Mononuclear cell (primary cell): ENCODE results near the gene ATAD2B. TPM values are rescaled to one million over a fixed set of nuclear protein-coding genes. Genes with fewer than 3 reads are reported as not detected.

ENCODE experiments used
- H3K27me3 ChIP-seq: 2 replicates; pipeline ENCODE4 v1.6.0; 2011; ENCODE audit warnings: low read length, control low read depth; ENCODE audit not compliant: insufficient read depth
- H3K4me1 ChIP-seq: 2 replicates; pipeline ENCODE4 v1.5.1; 2011; ENCODE audit warnings: mild to moderate bottlenecking, low read length, control low read depth; ENCODE audit not compliant: insufficient read depth
- H3K4me3 ChIP-seq: 2 replicates; pipeline ENCODE4 v1.5.1; 2011; ENCODE audit warnings: mild to moderate bottlenecking, low read length, moderate library complexity
- H3K9me3 ChIP-seq: 2 replicates; pipeline ENCODE4 v1.5.1; 2011; ENCODE audit warnings: low read depth, mild to moderate bottlenecking, control low read depth, low read length
- total RNA-seq: library from RNA; depleted of rRNA; stranded (reverse); fragments of >200 nt; gene quantifications from one replicate; pipeline ENCODE4 v1.2.3, GENCODE V29; 2012

ATAD2B gene
- total RNA-seq, 1 donor, result 55.2 TPM

DNA sequence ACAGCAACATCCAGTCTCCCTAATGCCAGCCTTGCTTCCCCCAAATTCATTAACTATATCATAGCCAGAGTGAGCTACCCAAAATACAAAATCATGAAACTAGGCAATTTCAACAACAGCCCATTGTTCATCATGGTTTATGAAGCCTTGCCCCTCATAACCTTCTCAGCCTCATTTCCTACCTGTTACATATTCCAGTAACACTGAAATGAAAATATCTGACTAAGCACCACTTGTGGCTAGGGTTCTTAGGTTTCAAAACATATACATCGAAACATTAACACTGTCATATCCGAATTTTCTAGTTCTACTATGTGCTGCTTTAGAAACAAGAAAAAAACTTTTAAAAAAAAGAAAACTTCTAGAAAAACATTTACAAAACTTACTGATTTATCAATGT is 59.5 kb downstream of the ATAD2B start:
- H3K27me3 ChIP-seq, result no peaks in the 10 kb centered on the region
- no peak overlapping the region for H3K4me3 ChIP-seq
- H3K4me1 ChIP-seq, result no peaks in the 10 kb centered on the region
- H3K9me3 ChIP-seq, result no peaks in the 10 kb centered on the region

DNA sequence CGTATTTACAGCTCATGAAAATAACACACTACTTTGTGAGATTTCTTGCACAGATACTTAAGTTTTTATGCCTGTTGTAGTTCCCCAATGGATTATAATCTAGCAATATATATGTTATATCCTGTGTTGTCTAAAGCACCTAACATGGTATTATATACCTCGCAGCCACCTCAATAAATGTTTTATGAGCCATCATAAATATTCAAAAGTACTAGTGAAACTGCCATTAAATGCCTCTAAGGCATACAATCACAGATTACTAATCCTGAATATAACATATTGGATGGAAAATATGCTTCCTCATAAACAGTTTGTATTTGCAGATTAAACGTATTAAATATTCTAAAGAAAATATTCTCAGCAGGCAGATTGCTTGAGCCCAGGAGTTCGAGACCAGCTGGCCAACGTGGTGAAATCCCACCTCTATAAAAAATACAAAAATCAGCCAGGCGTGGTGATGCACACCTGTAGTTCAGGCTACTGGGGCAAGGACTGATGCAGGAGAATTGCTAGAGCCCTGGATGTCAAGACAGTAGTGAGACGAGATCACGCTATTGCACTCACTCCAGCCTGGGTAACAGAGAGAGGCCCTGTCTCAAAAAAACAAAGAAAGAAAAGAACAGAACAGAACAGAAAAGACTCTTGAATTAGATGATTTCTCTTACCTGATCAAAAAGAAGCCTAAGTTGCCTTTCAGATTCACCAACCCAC is 64.1 kb downstream of the ATAD2B start:
- H3K4me3 ChIP-seq, result no peak overlapping the region

DNA sequence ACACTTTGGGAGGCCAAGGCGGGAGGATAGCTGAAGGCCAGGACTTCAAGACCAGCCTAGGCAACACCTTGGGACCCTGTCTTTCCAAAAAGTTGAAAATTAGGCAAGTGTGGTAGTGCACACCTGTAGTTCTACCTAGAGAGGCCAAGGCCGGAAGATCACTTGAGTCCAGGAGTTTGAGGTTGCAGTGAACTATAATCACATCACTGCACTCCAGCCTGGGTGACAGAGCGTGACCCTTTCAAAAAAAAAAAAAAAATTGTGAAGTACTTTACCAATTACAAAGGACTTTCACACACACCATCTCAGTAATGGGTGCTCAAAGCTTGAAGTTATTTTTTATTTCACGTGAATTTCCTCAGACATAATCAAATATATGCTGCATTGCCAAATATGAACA is 65.0 kb downstream of the ATAD2B start:
- no peaks in the 10 kb centered on the region for H3K9me3 ChIP-seq
- H3K4me3 ChIP-seq, result no peak overlapping the region
- H3K27me3 ChIP-seq, result no peaks in the 10 kb centered on the region
- H3K4me1 ChIP-seq, result no peaks in the 10 kb centered on the region

More for the DNA sequence above, 64.1 kb downstream of the ATAD2B start:
- Histone ChIP-seq H3K27me3 (no peaks in the 10 kb centered on the region), H3K9me3 (no peaks in the 10 kb centered on the region), H3K4me1 (no peaks in the 10 kb centered on the region)

DNA sequence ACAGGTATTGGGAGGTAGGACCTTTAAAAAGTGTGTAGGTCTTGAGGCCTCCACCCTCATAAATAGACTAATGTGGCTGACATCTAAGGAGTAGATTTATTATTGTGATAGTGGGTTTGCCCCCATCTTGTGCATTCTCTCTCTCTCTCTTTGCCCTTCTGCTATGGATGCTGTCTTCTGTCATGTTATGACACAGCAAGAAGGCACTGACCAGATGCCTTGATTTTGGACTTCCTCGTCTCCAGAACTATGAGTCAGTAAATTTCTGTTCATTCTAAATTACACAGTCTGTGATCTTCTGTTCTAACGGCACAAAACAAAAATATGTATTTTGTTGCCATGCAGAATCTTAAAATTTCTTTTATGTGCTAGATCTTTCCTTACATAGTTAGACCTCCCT is 66.9 kb downstream of the ATAD2B start:
- Histone ChIP-seq H3K9me3 (no peaks in the 10 kb centered on the region), H3K27me3 (no peaks in the 10 kb centered on the region), H3K4me3 (no peak overlapping the region), H3K4me1 (no peaks in the 10 kb centered on the region)

DNA sequence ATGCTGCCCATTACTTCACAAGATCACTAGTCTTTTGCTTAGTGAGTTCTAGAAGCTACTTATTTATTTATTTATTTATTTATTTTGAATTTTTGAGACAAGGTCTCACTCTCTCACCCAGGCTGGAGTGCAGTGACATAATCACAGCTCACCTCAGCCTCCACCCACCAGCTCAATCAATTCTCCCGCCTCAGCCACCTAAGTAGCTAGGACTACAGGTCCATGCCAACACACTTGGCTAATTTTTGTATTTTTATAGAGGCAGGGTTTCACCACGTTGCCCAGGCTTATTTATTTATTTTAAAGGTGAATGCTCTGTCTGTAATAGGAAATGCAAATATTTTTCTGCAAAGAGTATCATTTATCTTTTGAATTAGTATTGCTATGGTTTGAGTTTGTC is 67.7 kb downstream of the ATAD2B start:
- no peaks in the 10 kb centered on the region for H3K4me1 ChIP-seq
- no peaks in the 10 kb centered on the region for H3K9me3 ChIP-seq
- H3K27me3 ChIP-seq, result no peaks in the 10 kb centered on the region
- no peak overlapping the region for H3K4me3 ChIP-seq

DNA sequence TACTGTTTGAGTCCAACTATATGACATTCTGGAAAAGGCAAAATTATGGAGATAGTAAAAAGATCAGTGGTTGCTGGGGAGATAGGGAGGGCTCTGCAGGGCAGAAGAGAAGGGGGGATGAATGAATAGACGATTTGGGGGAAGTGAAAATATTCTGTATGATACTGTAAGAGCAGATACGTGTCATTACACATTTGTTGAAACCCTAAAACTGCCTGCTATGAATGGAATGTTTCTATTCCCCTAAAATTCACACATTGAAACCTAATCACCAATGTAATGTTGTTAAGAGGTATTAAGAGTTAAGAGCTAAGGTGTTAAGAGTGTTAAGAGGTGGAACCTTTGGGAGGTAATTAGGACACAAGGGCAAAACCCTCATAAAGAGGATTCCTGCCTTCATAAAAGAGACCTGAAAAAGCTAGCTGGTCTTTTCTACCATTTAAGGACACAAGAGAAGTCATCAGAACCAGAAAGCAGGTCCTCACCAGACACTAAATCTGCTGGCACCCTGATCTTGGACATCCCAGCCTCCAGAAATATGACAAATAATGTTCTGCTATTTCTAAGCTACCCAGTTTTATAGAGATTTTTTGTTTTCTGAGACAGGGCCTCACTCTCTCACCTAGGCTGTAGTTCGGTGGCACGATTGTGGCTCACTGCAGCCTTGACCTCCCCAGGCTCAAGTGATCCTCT is 76.2 kb downstream of the ATAD2B start:
- H3K9me3 ChIP-seq, result no peaks in the 10 kb centered on the region
- no peaks in the 10 kb centered on the region for H3K4me1 ChIP-seq
- H3K4me3 ChIP-seq, result no peak overlapping the region
- H3K27me3 ChIP-seq, result no peaks in the 10 kb centered on the region

DNA sequence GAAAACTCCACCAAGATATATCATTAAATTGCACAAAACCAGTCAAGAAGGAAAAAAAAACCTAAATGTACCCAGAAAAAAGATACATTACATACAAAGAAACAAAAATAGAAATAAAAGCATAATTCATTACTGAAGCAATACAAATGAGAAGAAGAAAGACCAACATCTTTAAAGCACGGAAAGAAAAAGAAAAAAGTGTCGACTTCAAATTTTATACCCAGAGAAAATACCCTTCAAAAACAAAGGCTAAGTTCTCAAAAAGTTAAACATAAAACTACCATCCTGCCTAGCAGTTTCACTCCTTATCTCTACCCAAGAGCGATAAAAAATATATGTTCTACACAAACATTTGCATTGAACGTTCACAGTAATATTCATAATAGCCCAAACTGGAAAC is 82.0 kb downstream of the ATAD2B start:
- Histone ChIP-seq H3K27me3 (no peaks in the 10 kb centered on the region), H3K4me3 (no peak overlapping the region), H3K9me3 (no peaks in the 10 kb centered on the region), H3K4me1 (no peaks in the 10 kb centered on the region)

DNA sequence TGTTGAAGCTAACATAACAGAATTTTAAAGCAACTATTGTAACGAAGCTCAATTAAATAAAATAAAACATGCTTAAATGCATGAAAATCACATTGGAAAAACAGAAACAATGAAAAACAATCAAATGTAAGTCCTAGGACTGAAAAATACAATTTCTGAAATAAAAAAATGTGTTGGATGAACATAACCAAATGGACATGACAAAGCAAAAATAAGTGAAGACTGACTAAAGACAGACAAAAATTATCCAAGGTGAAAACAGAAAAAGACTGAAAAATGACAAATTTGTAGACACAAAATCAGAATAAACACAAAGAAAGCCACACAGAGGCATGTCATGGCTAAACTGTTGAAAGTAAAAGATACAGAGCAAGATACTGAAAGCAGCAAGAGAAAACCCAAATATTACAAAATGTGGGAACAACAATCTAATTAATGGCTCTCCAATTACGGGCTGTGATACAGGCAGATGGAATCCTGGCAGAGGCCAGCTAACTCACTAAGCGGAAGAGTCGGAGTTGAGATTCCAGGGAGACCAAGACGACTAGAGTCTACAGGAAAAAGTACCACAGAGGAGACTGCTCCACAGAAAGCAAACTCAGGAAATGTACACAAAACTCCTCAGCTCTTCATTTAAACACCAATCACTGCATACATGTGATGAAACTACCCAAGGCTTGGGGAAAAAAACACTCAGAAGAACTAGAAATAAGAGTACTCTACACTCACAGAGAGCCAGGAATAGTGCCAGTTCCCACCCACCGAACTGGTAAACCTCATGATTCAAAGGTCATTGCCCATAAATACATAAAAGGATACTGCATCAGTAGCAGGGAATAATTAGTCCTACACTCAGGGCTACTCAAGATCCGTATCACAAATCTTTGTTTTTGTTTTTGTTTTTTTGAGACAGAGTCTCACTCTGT is 83.6 kb downstream of the ATAD2B start:
- Histone ChIP-seq H3K4me1 (no peaks in the 10 kb centered on the region), H3K4me3 (no peak overlapping the region), H3K27me3 (no peaks in the 10 kb centered on the region), H3K9me3 (no peaks in the 10 kb centered on the region)

DNA sequence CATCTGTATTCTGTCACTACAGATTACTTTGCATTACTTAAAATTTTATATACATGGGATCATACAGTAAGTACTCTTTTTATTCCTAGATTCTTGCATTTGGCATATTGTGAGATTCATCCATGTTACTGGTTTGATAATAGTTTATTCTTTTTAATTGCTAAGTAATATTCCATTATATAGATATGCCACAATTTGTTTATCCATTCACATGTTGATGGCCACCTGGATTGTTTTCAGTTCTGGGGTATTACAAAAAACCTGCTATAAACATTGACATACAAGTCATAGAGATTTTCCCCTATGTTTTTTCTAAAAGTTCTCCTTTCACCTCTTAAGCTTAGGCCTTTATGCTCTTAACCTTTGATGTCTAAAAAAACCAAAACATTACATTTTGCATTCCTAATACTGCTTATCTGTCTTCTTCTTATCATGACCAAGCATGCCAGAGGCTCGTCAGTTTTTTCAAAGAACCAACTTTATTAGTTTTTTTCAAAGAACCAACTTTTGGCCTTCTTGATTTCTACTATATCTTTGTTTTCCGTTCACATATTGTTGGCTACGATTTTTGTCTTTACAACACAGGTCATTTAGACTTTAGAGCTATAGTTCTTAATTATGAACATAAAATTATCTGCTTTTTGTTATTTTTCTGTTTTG is 86.9 kb downstream of the ATAD2B start:
- Histone ChIP-seq H3K9me3 (no peaks in the 10 kb centered on the region), H3K27me3 (no peaks in the 10 kb centered on the region), H3K4me1 (no peaks in the 10 kb centered on the region), H3K4me3 (no peak overlapping the region)

DNA sequence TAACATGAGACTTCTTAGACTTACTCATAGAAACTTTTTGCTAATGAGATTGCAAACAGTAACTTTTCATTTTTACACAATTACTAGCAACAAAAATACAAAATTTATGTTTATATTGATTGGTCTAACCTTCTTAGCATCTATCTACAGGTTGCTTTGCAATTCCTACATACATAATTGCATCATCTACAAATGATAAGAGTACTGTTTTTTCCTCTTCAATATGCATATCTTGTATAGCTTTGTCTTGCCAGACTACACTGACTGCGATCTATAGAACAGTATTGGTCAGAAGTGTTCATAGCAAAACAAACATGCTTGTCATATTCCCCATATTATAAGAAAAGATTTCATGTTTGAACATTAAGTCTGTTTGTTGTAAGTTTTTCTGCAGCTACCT is 87.9 kb downstream of the ATAD2B start:
- Histone ChIP-seq H3K4me1 (no peaks in the 10 kb centered on the region), H3K4me3 (no peak overlapping the region), H3K9me3 (no peaks in the 10 kb centered on the region), H3K27me3 (no peaks in the 10 kb centered on the region)

DNA sequence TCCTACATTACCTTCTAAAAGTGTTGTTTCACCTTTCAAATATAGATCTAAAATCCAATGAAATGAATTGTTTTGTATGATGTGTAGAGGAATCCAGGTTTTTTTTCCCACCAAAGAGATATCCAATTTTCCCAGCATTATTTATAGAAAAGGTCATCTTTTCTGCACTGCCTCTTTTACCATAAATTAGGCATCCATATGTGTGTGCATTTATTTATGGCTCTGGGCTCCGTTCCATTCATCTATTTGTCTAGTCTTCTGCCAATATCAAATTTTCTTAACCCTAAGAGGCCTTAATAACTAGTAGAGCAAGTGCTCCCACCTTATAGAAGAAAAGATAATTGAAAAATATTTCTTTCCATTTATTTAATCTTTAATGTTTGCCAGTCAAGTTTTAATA is 88.3 kb downstream of the ATAD2B start:
- no peak overlapping the region for H3K4me3 ChIP-seq
- H3K27me3 ChIP-seq, result no peaks in the 10 kb centered on the region
- H3K9me3 ChIP-seq, result no peaks in the 10 kb centered on the region
- H3K4me1 ChIP-seq, result no peaks in the 10 kb centered on the region

DNA sequence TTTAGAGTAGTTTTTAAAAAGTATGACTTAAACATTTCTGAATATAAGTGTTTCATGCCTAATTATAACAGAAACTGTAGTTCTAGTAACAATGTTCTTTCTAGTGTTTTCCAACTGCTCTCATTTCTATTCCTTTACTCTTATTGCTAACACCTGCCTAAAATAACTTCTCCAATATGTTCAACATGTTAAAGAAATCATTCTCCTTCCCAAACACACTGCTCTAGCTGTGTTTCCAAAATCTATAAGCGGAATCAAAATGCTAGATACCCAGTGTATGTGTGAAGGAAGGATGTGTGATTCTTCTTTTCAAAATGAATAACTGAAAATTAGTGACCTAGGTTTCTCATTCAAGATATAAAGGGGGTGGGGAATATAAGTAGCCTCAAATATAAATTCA is 89.1 kb downstream of the ATAD2B start:
- Histone ChIP-seq H3K27me3 (no peaks in the 10 kb centered on the region), H3K4me3 (no peak overlapping the region), H3K4me1 (no peaks in the 10 kb centered on the region), H3K9me3 (no peaks in the 10 kb centered on the region)

DNA sequence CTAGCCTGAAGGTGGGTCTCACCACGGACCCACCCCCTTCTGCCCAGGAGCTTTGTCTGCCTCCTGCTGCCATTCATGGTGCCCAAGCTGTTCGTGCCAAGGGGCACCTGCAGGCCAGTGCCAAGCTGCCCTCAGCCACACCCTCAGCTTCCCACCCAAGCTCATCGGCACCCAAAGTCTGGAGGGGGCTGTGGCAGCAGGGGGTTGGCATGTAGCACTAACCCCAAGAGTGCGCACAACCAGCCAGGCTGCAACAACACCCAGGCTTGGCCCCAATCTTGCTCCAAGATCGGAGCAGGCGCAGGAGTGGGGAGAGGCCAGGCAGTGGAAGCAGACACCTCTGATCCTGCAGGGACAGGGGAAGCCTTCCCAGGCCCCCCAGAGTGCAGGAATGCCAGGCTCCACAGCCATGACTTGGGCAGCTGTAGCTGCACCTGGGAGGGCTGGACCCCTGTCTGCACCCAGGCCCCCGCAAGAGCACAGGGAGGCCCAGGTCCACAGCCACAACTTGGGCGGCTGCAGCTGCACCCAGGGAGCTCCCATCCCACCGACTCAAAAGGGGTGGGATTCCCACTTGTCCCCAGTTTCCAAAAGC is 89.9 kb downstream of the ATAD2B start:
- Histone ChIP-seq H3K9me3 (no peaks in the 10 kb centered on the region), H3K4me3 (no peak overlapping the region), H3K27me3 (no peaks in the 10 kb centered on the region), H3K4me1 (no peaks in the 10 kb centered on the region)

DNA sequence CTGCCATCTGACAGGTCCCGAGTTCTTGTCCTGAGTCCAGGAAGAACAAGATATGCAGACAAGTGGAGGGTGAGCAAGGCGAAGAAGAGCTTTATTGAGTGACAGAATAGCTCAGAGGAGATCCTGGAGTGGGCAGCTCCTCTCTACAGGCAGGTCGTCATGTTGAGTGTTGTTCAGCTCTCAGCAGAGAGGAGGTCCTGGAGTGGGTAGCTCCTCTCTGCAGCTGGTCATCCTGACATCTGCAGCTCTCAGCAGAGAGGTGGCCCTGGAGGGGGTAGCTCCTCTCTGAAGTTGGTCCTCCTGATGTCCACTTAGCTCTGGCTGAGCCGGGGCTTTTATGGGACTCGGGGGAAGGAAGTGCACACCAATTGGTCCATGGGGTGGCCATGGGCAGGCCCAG is 90.4 kb downstream of the ATAD2B start:
- H3K4me1 ChIP-seq, result no peaks in the 10 kb centered on the region
- no peak overlapping the region for H3K4me3 ChIP-seq
- no peaks in the 10 kb centered on the region for H3K27me3 ChIP-seq
- no peaks in the 10 kb centered on the region for H3K9me3 ChIP-seq
